Measurements from ENCODE around the gene DMD.

DNA sequence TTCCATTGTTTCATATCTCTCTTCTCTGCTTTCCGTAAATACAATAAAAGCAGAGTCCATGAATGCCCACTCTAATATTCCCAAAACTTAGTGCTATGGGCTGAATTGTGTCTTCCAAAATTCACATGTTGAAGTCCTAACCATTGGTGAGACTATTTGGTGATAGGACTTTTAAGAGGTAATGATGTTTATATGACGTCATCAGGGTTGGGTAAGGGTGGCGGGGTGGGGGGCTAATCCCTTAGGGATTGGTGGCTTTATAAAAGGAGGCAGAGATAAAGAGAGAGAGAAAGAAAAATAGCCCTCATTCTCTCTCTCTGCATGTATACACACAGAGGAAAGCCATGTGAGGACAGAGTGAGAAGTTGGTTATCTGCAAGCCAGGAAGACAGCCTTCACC is 722.2 kb downstream of the DMD start:
- TF ChIP-seq EZH2 (IDR thresholded peaks at IDR 0.05; ENCODE audit: insufficient read depth, poor library complexity, severe bottlenecking) (no peak), EZH2phosphoT487 (IDR thresholded peaks at IDR 0.05; ENCODE audit: insufficient read depth, low read depth) (no peak)

All from GM23248 (cell line).